KG1 (cell line): ENCODE measurements around the gene GALNT11.

Source experiments
- DNase-seq: peaks from one replicate; lab custom pipeline; 2025; lab: John Stamatoyannopoulos, UW

Gene GALNT11

GRCh38 chr7:152148706-152149105, 123.2 kb downstream of the GALNT11 start:
- DNase-seq, result no peak

- DNase-seq, result no peak
Measured at GRCh38 chr7:152149363-152149762, 123.9 kb downstream of the GALNT11 start.

GRCh38 chr7:152152267-152152666, 126.8 kb downstream of the GALNT11 start:
- no peak for DNase-seq

- DNase-seq, result no peak
Measured at GRCh38 chr7:152158801-152159587, 133.5 kb downstream of the GALNT11 start.

- DNase-seq, result no peak
Measured at GRCh38 chr7:152161171-152161570, 135.7 kb downstream of the GALNT11 start.

- DNase-seq, result no peak
Measured at GRCh38 chr7:152162287-152162686, 136.8 kb downstream of the GALNT11 start.
